ENCODE results near the gene THSD7A.

- TF ChIP-seq CTCF (IDR thresholded peaks at IDR 0.05) (no peak), POLR2A (IDR thresholded peaks at IDR 0.05) (no peak)
Observed at GRCh38 chr7:11776039-11776438, 56.0 kb downstream of the THSD7A start.

Data from lower leg skin (tissue), 3 donors.